Measurements from ENCODE around the gene PMAIP1. TPM values are rescaled to one million over a fixed set of nuclear protein-coding genes. Genes with fewer than 3 reads are reported as not detected.

Gene PMAIP1
- total RNA-seq, 2 donors from 2014 or later: not detected

DNA sequence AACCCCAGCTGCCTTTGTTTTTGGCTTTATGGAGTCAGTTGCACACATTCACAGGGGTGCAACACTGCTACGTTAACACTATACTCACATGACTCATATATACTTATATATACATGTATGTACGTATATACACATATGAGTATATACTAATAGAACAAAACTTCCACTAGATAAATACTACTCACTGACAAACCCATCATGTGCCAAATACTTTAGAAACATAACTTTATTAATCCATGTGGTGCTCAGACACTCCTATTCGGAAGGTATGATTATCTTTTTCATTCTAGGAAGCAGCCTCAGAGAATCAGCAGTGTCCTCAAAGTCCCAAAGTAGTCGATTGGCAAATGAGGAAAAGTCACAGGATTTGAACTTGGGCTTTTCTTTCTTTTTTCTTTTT lies 7.9 kb downstream of the PMAIP1 start:
- DNase-seq (ENCODE audit: low spot score): no peak
- Histone ChIP-seq H3K27me3 (replicated peaks; ENCODE audit: insufficient read depth) (peaks cover 3% of the 10 kb centered on the region), H3K36me3 (no peaks in the 10 kb centered on the region), H3K4me1 (ENCODE audit: control insufficient read depth in 1 of 2, low read depth in 2 of 2) (no peaks in the 10 kb centered on the region), H3K27ac (no peak overlapping the region), H3K4me3 (no peak overlapping the region), H3K9me3 (no peaks in the 10 kb centered on the region)
- ATAC-seq (ENCODE audit: insufficient number of reproducible peaks, low FRiP score, low read depth): no peak
- TF ChIP-seq, protein P1, sequence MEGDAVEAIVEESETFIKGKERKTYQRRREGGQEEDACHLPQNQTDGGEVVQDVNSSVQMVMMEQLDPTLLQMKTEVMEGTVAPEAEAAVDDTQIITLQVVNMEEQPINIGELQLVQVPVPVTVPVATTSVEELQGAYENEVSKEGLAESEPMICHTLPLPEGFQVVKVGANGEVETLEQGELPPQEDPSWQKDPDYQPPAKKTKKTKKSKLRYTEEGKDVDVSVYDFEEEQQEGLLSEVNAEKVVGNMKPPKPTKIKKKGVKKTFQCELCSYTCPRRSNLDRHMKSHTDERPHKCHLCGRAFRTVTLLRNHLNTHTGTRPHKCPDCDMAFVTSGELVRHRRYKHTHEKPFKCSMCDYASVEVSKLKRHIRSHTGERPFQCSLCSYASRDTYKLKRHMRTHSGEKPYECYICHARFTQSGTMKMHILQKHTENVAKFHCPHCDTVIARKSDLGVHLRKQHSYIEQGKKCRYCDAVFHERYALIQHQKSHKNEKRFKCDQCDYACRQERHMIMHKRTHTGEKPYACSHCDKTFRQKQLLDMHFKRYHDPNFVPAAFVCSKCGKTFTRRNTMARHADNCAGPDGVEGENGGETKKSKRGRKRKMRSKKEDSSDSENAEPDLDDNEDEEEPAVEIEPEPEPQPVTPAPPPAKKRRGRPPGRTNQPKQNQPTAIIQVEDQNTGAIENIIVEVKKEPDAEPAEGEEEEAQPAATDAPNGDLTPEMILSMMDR (IDR thresholded peaks at IDR 0.05): no peak

DNA sequence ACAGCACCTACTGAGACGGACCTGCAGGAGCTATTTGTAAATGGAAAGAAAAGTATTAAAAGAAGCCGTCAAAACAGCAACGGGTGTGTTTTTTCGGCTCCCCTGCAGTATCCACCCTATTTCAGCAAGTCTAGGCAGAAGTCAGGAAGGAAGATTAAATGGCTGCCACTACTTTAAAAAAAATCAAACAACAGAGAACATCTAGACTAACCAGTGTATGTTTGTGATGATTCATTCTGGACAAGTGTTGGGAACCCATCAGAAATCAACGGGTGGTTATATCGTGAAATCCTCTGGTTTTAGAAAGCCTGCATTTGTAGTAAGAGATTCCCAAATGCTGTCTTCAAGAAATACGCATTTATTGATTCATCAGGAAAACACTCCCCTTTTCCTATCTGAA lies 9.0 kb downstream of the PMAIP1 start:
- no peaks in the 10 kb centered on the region for H3K4me1 ChIP-seq (ENCODE audit: control insufficient read depth in 1 of 2, low read depth in 2 of 2)
- TF ChIP-seq, protein P1 (IDR thresholded peaks at IDR 0.05): no peak
- DNase-seq (ENCODE audit: low spot score): no peak
- H3K4me3 ChIP-seq: no peak overlapping the region
- no peaks in the 10 kb centered on the region for H3K27me3 ChIP-seq (replicated peaks; ENCODE audit: insufficient read depth)
- H3K27ac ChIP-seq: no peak overlapping the region
- no peak for ATAC-seq (ENCODE audit: insufficient number of reproducible peaks, low FRiP score, low read depth)
- no peaks in the 10 kb centered on the region for H3K36me3 ChIP-seq
- H3K9me3 ChIP-seq: no peaks in the 10 kb centered on the region

DNA sequence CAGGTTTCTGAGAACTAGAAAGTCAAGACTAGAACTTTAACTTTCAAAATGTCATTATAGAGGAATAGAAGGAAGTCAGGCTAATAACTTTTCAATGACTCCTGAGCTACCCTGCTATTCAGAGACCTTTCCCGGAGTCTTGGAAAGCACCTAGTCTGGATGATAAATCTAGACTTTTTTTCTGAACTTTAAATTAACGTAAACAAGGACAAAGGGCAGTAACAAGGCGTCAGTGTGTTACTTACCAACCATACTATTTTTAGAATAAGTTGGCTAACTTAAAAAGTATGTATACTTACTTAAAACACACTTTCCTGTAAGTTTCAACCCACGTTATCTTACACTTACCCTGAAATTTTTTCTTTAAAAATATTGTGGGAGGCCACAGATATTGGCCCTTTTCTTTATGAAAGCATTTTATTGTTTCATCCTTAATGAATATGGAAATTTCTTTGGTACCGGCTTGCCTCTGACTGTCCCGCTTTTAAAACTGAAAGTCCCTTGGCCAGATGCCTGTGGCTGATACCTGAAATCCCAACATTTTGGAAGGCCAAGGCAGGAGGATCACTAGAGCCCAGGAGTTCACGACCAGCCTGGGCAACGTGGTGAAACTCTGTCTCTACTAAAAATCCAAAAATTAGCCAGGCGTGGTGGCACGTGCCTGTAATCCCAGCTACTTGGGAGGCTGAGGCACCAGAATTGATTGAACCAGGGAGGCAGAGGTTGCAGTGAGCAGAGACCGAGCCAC lies 9.7 kb downstream of the PMAIP1 start:
- TF ChIP-seq, protein P1 (IDR thresholded peaks at IDR 0.05): no peak
- Histone ChIP-seq H3K27me3 (replicated peaks; ENCODE audit: insufficient read depth) (no peaks in the 10 kb centered on the region), H3K36me3 (no peaks in the 10 kb centered on the region), H3K9me3 (no peaks in the 10 kb centered on the region), H3K27ac (no peak overlapping the region), H3K4me3 (no peak overlapping the region), H3K4me1 (ENCODE audit: control insufficient read depth in 1 of 2, low read depth in 2 of 2) (no peaks in the 10 kb centered on the region)
- DNase-seq (ENCODE audit: low spot score) (no peak), ATAC-seq (ENCODE audit: insufficient number of reproducible peaks, low FRiP score, low read depth) (no peak)

DNA sequence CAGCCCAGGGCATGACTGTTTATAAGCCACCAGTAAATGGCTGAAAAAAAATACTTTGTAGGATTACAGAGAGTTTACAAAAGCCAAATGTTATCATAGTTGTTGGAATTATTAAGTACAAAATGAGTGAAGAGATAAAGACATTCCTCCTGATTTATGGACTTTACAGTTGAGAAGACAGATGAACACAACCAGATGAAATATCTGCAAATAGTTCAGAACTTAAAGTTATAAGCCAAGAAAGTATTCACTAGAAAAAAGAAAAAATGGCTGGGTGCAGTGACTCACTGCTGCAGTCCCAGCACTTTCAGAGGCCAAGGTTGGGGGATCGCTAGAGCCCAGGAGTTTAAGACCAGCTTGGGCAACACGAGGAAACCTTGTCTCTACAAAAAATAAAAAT lies 11.2 kb downstream of the PMAIP1 start:
- ATAC-seq (ENCODE audit: insufficient number of reproducible peaks, low FRiP score, low read depth) (no peak), DNase-seq (ENCODE audit: low spot score) (no peak)
- H3K4me3 ChIP-seq: no peak overlapping the region
- no peaks in the 10 kb centered on the region for H3K4me1 ChIP-seq (ENCODE audit: control insufficient read depth in 1 of 2, low read depth in 2 of 2)
- H3K36me3 ChIP-seq: no peaks in the 10 kb centered on the region
- TF ChIP-seq, protein P1 (IDR thresholded peaks at IDR 0.05): no peak
- no peaks in the 10 kb centered on the region for H3K27me3 ChIP-seq (replicated peaks; ENCODE audit: insufficient read depth)
- H3K27ac ChIP-seq: no peak overlapping the region
- no peaks in the 10 kb centered on the region for H3K9me3 ChIP-seq

DNA sequence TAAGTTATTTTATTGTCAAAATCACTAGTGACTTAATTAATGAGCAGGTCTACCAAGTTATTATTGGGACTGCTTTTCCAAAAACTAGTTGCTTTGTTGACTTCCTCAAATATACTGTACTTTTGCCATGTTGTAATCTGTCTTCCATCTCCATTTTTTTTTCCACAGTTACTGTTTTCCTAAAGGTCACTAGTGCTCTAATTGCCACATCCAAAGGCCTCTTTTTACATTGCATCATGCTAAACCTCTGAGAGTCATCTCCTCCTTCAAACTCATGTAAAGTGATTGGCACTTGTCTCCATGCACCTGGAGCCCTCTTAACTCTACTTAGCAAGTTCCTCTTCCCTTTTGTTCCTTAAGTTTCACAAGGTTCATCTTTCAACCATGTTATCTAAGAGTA lies 11.8 kb downstream of the PMAIP1 start:
- Histone ChIP-seq H3K27ac (no peak overlapping the region), H3K4me3 (no peak overlapping the region), H3K4me1 (ENCODE audit: control insufficient read depth in 1 of 2, low read depth in 2 of 2) (no peaks in the 10 kb centered on the region), H3K36me3 (no peaks in the 10 kb centered on the region), H3K9me3 (no peaks in the 10 kb centered on the region), H3K27me3 (replicated peaks; ENCODE audit: insufficient read depth) (no peaks in the 10 kb centered on the region)
- DNase-seq (ENCODE audit: low spot score) (no peak), ATAC-seq (ENCODE audit: insufficient number of reproducible peaks, low FRiP score, low read depth) (no peak)
- TF ChIP-seq, protein P1 (IDR thresholded peaks at IDR 0.05): no peak

Measured in thoracic aorta (tissue), 2 donors.